ENCODE results near the gene ZFP62.

GRCh38 chr5:180817893-180818674 lies 43.0 kb downstream of the ZFP62 start:
- no peak for TF ChIP-seq CTCF (conservative IDR thresholded peaks at IDR 0.05 in 1 of 2, IDR thresholded peaks at IDR 0.05 in 1 of 2; ENCODE audit: low read depth in 1 of 2, low read length in 2 of 2)
- TF ChIP-seq EZH2 (IDR thresholded peaks at IDR 0.05; ENCODE audit: low read length, missing control alignments): no peak
